NCI-H1417 (cell line): ENCODE measurements around the gene MUC3A.

ENCODE experiments used
- DNase-seq, 3 experiments: peaks; one replicate each; lab custom pipeline; 2025; lab: John Stamatoyannopoulos, UW

The MUC3A gene

DNA sequence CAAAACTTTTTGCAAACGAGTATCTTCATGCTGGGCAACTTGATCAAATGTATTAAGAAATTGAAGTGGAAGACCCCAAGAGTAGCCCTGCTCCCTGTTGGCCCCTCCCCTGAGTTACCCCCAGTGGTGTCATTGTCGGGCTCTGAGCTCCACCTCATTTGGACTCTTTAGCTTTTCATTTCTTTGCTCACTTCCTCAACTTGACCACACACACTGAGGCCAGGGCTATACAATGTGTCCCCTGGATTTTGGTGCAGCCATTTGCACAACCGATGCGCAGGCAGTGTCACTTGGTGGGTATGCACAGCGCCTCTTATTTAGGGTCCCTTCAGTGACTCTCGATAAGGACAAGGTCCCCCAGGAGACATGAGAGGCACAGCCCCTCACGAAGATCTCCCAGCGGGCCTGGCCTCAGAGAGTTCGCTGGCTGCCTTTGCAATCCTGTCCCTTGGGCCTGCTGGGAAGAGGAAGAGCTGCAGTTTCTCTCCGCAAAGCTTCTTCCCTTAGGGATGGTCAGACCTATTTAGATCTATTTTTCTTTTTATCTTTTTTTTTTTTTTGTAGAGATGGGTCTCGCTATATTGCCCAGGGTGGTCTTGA is 2.5 kb upstream of the MUC3A start:
- no peak for DNase-seq

DNA sequence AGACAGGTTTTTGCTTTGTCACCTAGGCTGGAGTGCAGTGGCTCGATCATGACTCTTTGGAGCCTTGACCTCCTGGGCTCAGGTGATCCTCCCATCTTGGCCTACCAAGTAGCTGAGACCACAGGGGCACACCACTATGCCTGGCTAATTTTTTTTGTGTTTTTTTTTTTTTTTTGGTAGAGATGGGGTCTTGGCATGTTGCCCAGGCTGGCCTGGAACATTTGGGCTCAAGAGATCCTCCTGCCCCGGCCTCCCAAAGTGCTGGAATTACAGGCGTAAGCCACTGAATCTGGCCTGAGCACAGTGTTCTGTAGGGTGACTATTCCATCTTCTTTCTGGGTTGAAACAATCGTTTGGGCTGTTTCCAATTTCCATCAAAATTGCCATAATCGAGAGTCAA is 1.5 kb upstream of the MUC3A start:
- DNase-seq, result no peak

DNA sequence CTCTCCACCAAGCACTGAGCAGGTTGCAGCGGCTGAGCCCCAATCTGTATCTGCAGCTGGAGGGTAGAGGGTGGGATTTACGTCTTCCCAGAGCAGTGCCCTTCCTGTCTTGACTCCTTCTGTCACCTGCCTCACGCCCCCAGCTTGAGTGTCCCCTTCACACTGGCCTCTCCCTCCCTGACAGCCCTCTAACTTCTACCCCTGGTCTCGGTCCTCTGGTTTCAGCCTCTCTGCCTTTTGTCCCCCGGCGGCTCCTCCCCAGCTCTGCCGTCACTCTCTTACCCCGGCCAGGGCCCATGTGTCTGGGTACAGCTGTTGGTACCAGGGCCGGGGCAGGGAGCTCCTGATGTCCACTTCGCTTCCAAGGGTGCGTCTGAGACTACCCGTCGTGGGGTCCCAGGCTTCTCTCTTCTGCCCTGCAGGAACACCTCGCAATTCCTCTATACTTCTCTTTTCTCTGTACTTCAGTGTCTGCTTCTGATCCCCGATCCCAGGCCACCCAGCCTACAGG is 654 bp downstream of the MUC3A start:
- no peak for DNase-seq

DNA sequence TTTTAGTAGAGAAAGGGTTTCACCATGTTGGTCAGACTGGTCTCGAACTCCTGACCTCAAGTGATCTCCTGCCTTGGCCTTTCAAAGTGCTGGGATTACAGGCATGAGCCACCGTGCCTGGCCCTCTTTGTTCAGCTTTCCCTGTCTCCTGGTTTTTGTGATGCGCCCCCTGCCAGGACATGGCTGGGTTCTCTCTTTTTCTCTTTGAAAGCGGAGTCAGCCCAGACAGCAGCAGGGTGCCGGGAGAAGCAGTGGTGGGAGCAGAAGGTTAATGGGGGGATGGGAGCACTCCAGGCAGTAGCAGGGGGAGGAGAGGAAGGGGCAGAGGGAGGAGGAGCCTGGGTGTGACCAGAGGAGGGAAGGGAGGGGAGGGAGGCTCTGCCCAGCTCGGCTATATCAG is 1.8 kb downstream of the MUC3A start:
- no peak for DNase-seq

- DNase-seq, result no peak
These were observed 2.7 kb downstream of the MUC3A start for GRCh38 chr7:100951888-100952560.

GRCh38 chr7:100952641-100953040 is 3.3 kb downstream of the MUC3A start:
- DNase-seq, result no peak

DNA sequence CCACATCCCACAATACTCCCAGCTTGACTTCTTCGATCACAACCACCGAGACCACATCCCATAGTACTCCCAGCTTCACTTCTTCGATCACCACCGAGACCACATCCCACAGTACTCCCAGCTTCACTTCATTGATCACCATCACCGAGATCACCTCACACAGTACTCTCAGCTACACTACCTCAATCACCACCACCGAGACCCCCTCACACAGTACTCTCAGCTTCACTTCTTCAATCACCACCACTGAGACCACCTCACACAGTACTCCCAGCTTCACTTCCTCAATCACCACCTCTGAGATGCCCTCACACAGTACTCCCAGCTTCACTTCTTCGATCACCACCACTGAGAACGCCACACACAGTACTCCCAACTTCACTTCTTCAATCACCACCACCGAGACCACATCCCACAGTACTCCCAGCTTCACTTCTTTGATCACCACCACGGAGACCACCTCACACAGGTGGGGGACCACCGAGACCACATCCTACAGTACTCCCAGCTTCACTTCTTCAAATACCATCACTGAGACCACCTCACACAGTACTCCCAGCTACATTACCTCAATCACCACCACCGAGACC is 8.6 kb downstream of the MUC3A start:
- no peak for DNase-seq

DNA sequence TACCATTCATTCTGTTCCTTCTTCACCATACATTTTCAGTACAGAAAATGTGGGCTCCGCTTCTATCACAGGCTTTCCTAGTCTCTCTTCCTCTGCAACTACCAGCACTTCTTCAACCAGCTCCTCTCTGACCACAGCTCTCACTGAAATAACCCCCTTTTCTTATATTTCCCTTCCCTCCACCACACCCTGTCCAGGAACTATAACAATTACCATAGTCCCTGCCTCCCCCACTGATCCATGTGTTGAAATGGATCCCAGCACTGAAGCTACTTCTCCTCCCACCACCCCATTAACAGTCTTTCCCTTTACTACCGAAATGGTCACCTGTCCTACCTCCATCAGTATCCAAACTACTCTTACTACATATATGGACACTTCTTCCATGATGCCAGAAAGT is 10.6 kb downstream of the MUC3A start:
- DNase-seq, result no peak

GRCh38 chr7:100962537-100962936 is 13.2 kb downstream of the MUC3A start:
- no peak for DNase-seq

DNA sequence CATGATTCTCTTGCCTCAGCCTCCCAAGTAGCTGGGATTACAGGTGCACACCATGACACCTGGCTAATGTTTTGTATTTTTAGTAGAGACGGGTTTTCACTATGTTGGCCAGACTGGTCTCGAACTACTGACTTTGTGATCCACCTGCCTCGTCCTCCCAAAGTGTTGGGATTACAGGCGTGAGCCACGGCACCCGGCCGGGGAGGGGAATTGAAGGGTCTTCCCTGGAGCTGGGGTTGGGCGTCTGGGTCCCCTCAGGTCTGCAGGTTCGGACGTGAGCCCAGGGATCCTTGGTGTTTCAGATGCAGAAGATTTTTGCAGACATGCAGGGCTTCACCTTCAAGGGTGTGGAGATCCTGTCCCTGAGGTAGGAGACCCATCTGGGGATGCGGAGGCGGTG is 14.1 kb downstream of the MUC3A start:
- no peak for DNase-seq

DNA sequence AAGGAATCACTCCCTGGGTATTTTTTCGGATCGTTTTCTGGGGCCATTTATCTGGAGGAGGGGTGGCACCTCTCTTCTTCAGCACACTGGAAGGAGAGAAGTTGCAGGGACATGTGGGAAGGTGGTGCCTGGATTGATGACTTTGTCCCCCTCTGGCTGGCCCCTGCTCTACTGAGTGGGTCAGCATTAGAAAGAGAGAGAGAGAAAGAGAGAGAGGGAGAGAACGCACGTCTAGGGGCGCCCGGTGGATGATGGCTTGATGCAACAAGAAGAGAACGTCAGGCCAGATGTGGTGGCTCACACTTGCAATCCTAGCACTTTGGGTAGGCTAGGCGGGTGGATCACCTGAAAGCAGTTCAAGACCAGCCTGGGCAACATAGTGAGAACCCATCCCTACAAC is 14.5 kb downstream of the MUC3A start:
- DNase-seq, result no peak

GRCh38 chr7:100964630-100965029 is 15.3 kb downstream of the MUC3A start:
- no peak for DNase-seq

- no peak for DNase-seq
These were observed 15.8 kb downstream of the MUC3A start for GRCh38 chr7:100965045-100965722.

DNA sequence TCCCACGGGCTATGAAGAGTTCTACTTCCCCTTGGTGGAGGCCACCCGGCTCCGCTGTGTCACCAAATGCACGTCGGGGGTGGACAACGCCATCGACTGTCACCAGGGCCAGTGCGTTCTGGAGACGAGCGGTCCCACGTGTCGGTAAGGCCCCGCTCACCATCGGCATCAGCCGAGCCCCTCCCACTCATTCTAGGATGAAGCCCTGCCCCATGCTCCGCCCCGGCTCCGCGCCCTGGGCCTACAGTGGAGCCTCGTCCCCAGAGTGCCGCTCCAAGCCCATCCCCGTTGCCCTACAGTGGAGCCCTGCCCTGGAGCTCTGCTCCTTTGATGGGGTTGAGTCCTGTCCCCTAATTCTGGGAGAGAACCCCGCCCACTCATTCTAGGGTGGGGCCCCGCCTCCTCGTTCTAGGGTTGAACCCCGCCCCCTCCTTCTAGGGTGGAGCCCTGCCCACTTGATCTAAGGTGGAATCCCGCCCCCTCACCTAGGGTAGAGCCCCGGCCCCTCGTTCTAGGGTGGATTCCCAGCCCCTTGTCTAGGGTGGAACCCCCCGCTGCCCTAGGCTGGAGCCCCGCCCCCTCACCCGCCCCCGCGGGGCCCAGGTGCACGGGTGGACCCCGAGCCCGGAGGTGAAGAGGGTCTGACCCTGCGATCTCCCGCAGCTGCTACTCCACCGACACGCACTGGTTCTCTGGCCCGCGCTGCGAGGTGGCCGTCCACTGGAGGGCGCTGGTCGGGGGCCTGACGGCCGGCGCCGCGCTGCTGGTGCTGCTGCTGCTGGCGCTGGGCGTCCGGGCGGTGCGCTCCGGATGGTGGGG is 16.6 kb downstream of the MUC3A start:
- no peak for DNase-seq

GRCh38 chr7:100966542-100967291 is 17.4 kb downstream of the MUC3A start:
- DNase-seq, result no peak

DNA sequence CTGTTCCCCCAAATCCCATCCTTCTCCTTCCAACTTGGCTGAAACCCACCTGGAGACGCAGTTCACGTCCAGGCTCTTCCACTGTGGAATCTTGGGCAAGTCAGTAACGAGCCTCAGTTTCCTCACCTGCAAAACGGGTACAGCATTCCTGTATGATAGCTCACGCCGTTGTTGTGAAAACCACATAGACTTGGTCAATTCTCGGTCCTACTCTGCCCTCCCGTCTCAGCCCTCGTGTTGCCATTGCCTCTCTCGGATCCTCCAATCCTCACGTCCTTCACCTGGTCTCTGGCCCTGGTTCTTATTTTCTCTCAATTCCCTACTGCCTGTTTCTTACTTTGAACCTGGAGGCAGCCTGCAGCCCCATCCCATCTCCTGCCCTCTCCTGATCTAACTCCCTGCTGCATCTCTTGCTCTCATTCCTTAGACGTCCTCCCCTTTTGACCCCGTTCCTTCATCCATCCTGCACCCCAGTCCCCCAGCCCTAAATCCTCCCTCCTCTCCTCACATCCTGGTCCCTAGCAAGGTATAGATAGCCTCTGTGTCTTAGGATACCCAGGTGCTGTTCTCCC is 18.0 kb downstream of the MUC3A start:
- DNase-seq, result no peak

DNA sequence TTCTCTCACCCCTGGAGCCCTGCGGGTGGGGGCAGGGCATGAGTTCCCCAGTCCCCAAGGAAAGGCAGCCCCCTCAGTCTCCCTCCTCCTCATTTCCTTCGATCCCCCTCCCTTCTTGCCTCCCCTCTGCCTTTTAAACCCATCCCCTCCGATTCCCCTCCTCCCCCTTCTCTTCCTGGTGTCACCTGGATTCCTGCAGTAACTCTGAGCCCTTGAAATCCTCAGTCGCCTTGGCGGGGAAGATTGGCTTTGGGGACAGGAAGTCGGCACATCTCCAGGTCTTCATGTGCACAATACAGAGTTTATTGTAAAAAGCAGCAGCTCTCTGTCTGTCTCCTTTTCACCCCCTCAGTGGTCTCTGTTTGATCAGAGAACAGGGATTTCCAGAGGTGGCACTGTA is 18.7 kb downstream of the MUC3A start:
- DNase-seq, result no peak

- no peak for DNase-seq
These were observed 19.3 kb downstream of the MUC3A start for GRCh38 chr7:100968650-100969049.

- DNase-seq, result no peak
These were observed 19.8 kb downstream of the MUC3A start, which contains the start of gene MUC12 for GRCh38 chr7:100969066-100969615. MUC12 (plus strand) TSS chr7:100969565; CDS start chr7:100969623, 58 bp downstream.
